BLaER1 (cell line): Measurements from ENCODE around the gene BMP7.
A peak's percentile ranks its signal among the peaks of the same experiment; 100 is the strongest.

Experiments
- H3K27ac ChIP-seq: shearing (Covaris generic); formaldehyde crosslinking; 2 replicates; pipeline ENCODE4 v1.8.1; 2022
- H3K27me3 ChIP-seq: shearing (Covaris generic); formaldehyde crosslinking; 2 replicates; pipeline ENCODE4 v1.8.1; 2022
- H3K36me3 ChIP-seq: shearing (Covaris generic); formaldehyde crosslinking; 2 replicates; pipeline ENCODE4 v1.8.1; 2022
- H3K4me1 ChIP-seq: shearing (Covaris generic); formaldehyde crosslinking; 2 replicates; pipeline ENCODE4 v1.8.1; 2022
- H3K4me2 ChIP-seq: shearing (Covaris generic); formaldehyde crosslinking; 2 replicates; pipeline ENCODE4 v1.8.1; 2022
- H3K4me3 ChIP-seq: shearing (Covaris generic); formaldehyde crosslinking; 2 replicates; pipeline ENCODE4 v1.8.1; 2022
- H3K9ac ChIP-seq: shearing (Covaris generic); formaldehyde crosslinking; 2 replicates; pipeline ENCODE4 v1.8.1; 2022
- H3K9me3 ChIP-seq: shearing (Covaris generic); formaldehyde crosslinking; 2 replicates; pipeline ENCODE4 v1.8.1; 2022
- H4K20me1 ChIP-seq: shearing (Covaris generic); formaldehyde crosslinking; 2 replicates; pipeline ENCODE4 v1.8.1; 2022
- Cebpa-rat ChIP-seq: shearing (Covaris generic); IDR thresholded peaks from 2 replicates; pipeline ENCODE4 v1.8.1; 2022

BMP7 gene

GRCh38 chr20:57277398-57278105 lies 11.1 kb upstream of the BMP7 start:
- Histone ChIP-seq H3K27me3 (no peaks in the 10 kb centered on the region), H3K4me3 (no peak overlapping the region), H3K27ac (no peak overlapping the region), H3K4me2 (no peak overlapping the region), H3K9ac (no peak overlapping the region), H3K4me1 (peaks cover 3% of the 10 kb centered on the region; the same call in 1 of the 2 replicates), H3K36me3 (no peaks in the 10 kb centered on the region), H4K20me1 (no peaks in the 10 kb centered on the region), H3K9me3 (no peaks in the 10 kb centered on the region)
- TF ChIP-seq Cebpa-rat, result no peak

DNA sequence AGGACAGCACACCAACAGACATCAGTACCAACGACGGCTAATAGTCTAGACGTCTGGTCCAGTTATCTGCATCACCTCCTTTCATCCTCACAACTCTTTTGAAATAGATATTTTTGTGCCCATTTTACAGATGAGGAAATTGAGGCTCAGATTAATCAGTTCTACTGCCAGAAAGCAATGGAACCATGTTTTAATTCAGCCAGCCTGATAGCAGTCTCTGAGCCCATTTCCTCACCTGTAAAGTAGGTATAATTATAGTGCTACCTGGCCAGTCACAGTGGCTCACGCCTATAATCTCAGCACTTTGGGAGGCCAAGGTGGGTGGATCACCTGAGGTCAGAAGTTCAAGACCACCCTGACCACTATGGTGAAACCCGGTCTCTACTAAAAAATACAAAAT lies 9.8 kb upstream of the BMP7 start:
- H4K20me1 ChIP-seq, result no peaks in the 10 kb centered on the region
- peaks cover 10% of the 10 kb centered on the region for H3K4me1 ChIP-seq
- H3K4me3 ChIP-seq, result no peak overlapping the region
- no peak for TF ChIP-seq Cebpa-rat
- H3K36me3 ChIP-seq, result no peaks in the 10 kb centered on the region
- H3K4me2 ChIP-seq, result no peak overlapping the region
- H3K9ac ChIP-seq, result no peak overlapping the region
- H3K9me3 ChIP-seq, result no peaks in the 10 kb centered on the region
- no peaks in the 10 kb centered on the region for H3K27me3 ChIP-seq
- no peak overlapping the region for H3K27ac ChIP-seq

GRCh38 chr20:57275813-57276212 lies 9.4 kb upstream of the BMP7 start:
- no peak for TF ChIP-seq Cebpa-rat
- Histone ChIP-seq H3K27me3 (no peaks in the 10 kb centered on the region), H3K4me3 (no peak overlapping the region), H3K36me3 (no peaks in the 10 kb centered on the region), H4K20me1 (no peaks in the 10 kb centered on the region), H3K9me3 (no peaks in the 10 kb centered on the region), H3K27ac (no peak overlapping the region), H3K4me2 (no peak overlapping the region), H3K4me1 (peaks cover 14% of the 10 kb centered on the region), H3K9ac (no peak overlapping the region)

DNA sequence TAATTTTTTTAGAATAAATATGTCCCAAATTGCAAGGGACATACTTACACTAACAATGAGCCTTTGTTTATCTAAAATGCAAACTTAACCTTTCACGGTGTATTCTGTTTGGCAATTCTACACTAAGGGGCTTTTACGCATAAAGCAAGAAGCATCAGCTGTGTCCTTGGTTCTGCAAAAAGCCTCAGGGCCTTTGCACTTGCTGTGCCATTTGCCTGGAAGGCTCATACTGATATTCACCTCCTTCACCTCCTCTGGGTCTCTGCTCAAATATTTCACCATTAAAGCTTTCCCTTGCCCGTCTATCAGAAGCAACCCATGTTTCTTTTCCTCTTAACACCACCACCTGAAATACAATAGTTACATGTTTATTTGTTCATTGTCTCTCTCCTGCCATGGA lies 8.9 kb upstream of the BMP7 start:
- Histone ChIP-seq H3K27me3 (no peaks in the 10 kb centered on the region), H3K4me1 (peaks cover 18% of the 10 kb centered on the region)

GRCh38 chr20:57274846-57275245 lies 8.4 kb upstream of the BMP7 start:
- Histone ChIP-seq H3K9ac (no peak overlapping the region), H3K4me2 (no peak overlapping the region), H3K36me3 (no peaks in the 10 kb centered on the region), H3K27me3 (0 out of 2 replicates have a peak, but pooled peaks cover under 1% of the 10 kb centered on the region), H3K4me3 (no peak overlapping the region), H3K9me3 (no peaks in the 10 kb centered on the region), H3K27ac (no peak overlapping the region), H3K4me1 (peaks cover 21% of the 10 kb centered on the region), H4K20me1 (no peaks in the 10 kb centered on the region)
- TF ChIP-seq Cebpa-rat, result no peak

More for the DNA sequence above, 8.9 kb upstream of the BMP7 start:
- H3K4me2 ChIP-seq, result no peak overlapping the region
- H3K9ac ChIP-seq, result no peak overlapping the region
- no peak overlapping the region for H3K27ac ChIP-seq
- no peaks in the 10 kb centered on the region for H3K9me3 ChIP-seq
- no peaks in the 10 kb centered on the region for H3K36me3 ChIP-seq
- no peak overlapping the region for H3K4me3 ChIP-seq
- no peak for TF ChIP-seq Cebpa-rat
- no peaks in the 10 kb centered on the region for H4K20me1 ChIP-seq

GRCh38 chr20:57274299-57274698 lies 7.9 kb upstream of the BMP7 start:
- TF ChIP-seq Cebpa-rat, result no peak
- H3K9ac ChIP-seq, result no peak overlapping the region

GRCh38 chr20:57272883-57273535 lies 6.6 kb upstream of the BMP7 start:
- TF ChIP-seq Cebpa-rat, result no peak
- H3K4me1 ChIP-seq, result peaks cover 21% of the 10 kb centered on the region

More at GRCh38 chr20:57274299-57274698, 7.9 kb upstream of the BMP7 start:
- no peak overlapping the region for H3K27ac ChIP-seq
- no peak overlapping the region for H3K4me2 ChIP-seq
- H4K20me1 ChIP-seq, result no peaks in the 10 kb centered on the region
- H3K9me3 ChIP-seq, result no peaks in the 10 kb centered on the region
- no peaks in the 10 kb centered on the region for H3K36me3 ChIP-seq
- no peak overlapping the region for H3K4me3 ChIP-seq
- H3K4me1 ChIP-seq, result peaks cover 21% of the 10 kb centered on the region
- peaks cover 6% of the 10 kb centered on the region for H3K27me3 ChIP-seq

GRCh38 chr20:57270204-57270984 lies 4.0 kb upstream of the BMP7 start:
- Histone ChIP-seq H4K20me1 (peaks cover 34% of the 10 kb centered on the region), H3K9me3 (no peaks in the 10 kb centered on the region), H3K4me3 (no peak overlapping the region), H3K27me3 (peaks cover 45% of the 10 kb centered on the region), H3K36me3 (no peaks in the 10 kb centered on the region), H3K9ac (no peak overlapping the region), H3K4me1 (peaks cover 37% of the 10 kb centered on the region), H3K27ac (no peak overlapping the region), H3K4me2 (peak overlapping the region; percentile 76)
- no peak for TF ChIP-seq Cebpa-rat

More at GRCh38 chr20:57272883-57273535, 6.6 kb upstream of the BMP7 start:
- peaks cover 8% of the 10 kb centered on the region; the same call in 1 of the 2 replicates for H4K20me1 ChIP-seq
- H3K4me2 ChIP-seq, result no peak overlapping the region
- H3K9me3 ChIP-seq, result no peaks in the 10 kb centered on the region
- no peak overlapping the region for H3K27ac ChIP-seq
- no peak overlapping the region for H3K9ac ChIP-seq
- no peak overlapping the region for H3K4me3 ChIP-seq
- peaks cover 18% of the 10 kb centered on the region for H3K27me3 ChIP-seq
- no peaks in the 10 kb centered on the region for H3K36me3 ChIP-seq

DNA sequence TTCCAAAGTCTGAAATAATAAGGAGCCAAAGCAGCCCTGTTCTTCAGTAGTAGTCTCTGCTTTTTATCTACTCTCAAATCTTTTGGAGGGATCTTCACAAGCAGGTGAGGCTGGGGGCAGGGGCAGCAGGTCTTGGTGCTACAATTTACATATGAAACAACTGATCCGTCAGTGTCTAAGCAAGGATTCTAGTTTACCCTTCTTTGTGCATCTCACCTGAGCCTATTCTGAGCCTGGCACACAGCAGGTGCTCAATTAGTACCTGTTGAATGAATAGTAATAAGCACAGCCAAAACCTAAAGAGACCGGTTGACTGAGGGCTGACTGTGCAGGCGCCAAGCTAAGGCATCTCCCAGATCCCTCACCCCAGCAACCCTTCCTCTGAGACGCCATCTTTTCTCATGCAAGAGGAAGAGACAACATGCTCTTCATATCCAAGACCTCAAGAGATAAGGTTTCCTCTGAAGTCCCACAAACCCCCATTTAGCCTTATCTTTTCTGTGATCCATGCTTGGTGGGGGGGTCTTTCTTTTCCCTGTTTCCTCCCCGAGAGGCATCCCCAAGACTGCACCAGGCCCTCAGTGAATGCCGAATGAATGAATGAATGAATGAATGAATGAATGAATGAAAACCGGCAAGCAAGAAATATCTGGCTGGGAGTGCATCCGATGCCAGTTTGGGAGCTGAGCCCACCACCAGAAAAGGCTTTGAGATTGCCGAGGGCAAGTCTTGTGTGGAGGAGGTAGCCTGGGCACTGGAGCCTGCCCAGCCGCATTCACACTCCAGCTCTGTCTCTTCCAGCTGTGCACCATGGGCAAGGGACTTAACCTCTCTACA lies 2.9 kb upstream of the BMP7 start:
- no peak for TF ChIP-seq Cebpa-rat
- peaks cover 47% of the 10 kb centered on the region for H3K4me1 ChIP-seq
- peaks cover 44% of the 10 kb centered on the region for H4K20me1 ChIP-seq
- no peak overlapping the region for H3K9ac ChIP-seq
- no peak overlapping the region for H3K27ac ChIP-seq
- H3K9me3 ChIP-seq, result 0 out of 2 replicates have a peak, but pooled peaks cover 4% of the 10 kb centered on the region
- H3K4me3 ChIP-seq, result no peak overlapping the region
- H3K27me3 ChIP-seq, result peaks cover 55% of the 10 kb centered on the region
- H3K36me3 ChIP-seq, result no peaks in the 10 kb centered on the region
- H3K4me2 ChIP-seq, result no peak overlapping the region
